HG02884 (cell line): ENCODE results near the gene GRM7.

Experiments
- ATAC-seq: cut with Tn5 transposase; IDR thresholded peaks from one replicate; pipeline ENCODE4 v1.9.1; 2021; ENCODE audit warnings: mild to moderate bottlenecking, moderate library complexity; ENCODE audit not compliant: unreplicated experiment

GRM7 gene

DNA sequence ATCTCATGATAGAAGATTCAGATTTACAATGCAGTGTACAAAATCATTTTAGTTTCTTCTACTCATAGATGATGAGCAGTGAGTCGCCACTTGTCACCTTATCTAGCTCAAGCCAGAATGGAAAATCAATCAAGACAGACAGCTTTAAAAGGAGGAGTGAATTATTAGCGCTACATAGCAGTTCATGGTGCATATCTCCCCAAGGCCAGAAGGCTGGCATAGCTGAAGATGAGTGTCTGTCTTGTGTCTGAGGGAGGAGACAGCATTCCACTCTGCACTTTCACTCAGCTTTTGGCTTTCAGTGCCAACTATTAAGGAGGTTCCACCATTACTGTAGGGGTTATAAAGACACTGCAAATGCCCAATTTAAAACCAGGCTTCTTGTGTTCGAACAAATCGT is 836.6 kb downstream of the GRM7 start:
- no peak for ATAC-seq

DNA sequence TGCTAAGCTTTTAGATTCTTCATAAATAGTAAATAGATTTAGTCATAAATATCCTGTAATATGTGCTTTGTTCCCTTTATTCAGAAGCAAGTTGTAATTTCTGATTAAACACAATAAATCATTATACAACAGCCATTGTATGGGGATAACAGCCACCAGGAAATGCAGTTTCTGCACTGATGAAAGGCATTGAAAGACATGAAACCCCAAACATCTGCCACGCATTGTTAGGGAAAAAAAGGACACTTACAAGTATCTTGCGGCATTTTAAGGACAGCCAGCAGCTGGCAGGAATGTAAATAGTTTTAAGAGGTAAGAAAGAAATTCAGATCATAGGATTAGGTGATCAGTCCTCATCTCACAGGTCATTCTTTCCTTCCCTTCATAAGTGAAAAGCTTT is 839.6 kb downstream of the GRM7 start:
- no peak for ATAC-seq

- no peak for ATAC-seq
Measured at GRCh38 chr3:7700977-7701376, 840.1 kb downstream of the GRM7 start.

GRCh38 chr3:7707187-7707586 is 846.3 kb downstream of the GRM7 start:
- ATAC-seq, result no peak

- no peak for ATAC-seq
Measured at GRCh38 chr3:7709376-7710082, 848.6 kb downstream of the GRM7 start.

DNA sequence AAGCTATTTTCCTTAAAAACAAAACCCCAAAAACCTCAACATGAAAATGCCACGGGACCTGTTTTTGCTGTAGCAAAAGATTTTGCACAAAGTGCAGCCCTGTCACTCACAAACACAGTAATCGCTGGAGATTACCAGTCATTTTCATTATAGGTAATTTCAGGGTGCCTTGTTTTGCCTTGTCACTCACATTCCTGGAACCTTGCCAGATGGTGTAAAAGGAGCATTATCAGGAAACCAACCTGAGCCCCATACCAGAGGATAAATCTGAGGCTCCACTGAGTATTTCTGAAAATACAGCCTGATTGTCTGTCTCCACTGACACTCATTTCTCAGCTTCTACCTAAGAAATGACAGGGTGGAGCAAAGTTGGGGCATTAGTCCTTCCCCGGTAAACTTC is 849.4 kb downstream of the GRM7 start:
- ATAC-seq, result no peak

DNA sequence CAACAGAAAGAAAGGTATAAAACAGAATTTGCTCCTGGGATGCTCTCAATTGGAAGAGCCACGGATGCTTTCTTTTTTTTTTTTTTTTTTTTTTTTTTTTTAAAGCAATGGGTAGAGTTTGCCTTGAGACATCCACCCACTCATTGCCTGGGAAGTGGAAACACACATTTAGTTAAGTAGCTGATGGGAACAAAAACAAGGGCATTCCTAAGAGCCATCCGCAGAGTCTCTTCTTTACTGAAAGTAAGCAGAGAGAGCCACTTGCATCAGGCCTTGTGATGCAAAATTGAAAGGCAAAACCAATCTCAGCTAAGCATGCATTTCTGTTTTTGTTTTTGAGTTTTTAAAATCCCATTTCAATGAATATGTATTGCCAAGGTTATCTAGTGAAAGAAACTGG is 852.8 kb downstream of the GRM7 start:
- ATAC-seq, result no peak

DNA sequence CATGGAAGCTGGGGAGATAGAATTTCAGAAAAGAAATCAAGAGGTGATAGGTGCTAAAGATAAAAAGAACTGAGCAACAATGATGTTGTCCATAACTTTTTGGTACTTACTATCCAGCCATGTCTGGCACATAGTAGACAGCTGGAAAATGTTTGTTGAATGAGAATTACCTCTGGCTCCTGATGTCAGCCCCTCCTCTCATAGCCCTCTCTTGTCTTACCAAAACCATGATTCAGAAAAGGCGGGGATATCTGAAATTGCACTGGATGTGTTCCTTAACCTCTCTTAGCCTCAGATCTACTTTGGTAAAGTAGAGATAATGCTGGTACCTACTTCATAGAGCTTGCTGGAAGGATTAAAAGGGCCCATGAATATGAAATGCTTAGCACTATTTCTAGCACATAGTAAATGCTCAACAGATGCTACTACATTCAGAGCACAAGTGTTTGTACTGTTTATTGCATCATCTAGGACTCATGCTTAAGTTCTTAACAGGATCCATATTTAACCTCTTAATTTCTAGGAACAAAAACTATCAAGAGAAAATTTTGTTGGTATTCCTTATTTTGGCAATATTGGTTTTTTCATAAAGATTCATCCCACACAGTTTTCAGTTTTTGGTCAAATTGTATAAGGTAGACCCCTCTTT is 859.9 kb downstream of the GRM7 start:
- no peak for ATAC-seq

GRCh38 chr3:7721869-7722268 is 861.0 kb downstream of the GRM7 start:
- no peak for ATAC-seq

- no peak for ATAC-seq
Measured at GRCh38 chr3:7728566-7729519, 867.9 kb downstream of the GRM7 start.

DNA sequence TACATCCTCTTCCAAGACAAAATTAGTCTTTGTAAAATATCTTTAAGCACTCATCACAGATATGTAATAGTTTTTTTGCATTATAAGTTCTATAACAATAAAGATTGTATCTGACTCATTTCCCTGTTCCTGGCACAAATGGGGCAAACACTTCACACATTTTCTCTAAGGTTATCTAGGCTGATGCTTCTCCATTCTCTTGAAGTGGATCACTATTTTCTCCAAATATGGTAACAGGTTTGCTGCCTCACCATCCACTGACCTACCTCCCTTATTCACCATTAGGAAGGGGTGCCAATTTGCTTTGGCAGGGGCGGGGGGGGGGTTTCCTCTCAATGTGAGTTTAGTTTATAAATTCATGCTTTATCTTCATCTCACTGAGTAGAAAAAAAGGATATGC is 873.0 kb downstream of the GRM7 start:
- ATAC-seq, result no peak

- no peak for ATAC-seq
Measured at GRCh38 chr3:7734456-7734855, 873.5 kb downstream of the GRM7 start.

DNA sequence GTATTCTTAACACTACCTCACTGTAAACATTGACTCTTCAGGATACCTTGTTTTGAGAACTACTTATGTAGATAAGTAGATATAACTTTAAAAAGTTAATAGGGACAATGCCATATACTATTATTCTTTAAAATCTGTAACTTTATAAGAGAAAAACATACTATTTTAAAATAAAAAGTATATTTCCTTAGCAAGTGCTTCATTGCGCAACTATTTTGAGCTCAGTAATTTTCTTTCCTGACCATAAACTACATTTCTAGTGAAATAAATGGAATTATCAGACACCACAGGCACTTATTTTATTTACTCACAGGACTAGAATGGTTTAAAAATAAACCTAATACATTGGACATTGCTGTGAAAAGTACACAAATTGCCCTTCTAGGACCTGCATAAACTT is 876.3 kb downstream of the GRM7 start:
- no peak for ATAC-seq

DNA sequence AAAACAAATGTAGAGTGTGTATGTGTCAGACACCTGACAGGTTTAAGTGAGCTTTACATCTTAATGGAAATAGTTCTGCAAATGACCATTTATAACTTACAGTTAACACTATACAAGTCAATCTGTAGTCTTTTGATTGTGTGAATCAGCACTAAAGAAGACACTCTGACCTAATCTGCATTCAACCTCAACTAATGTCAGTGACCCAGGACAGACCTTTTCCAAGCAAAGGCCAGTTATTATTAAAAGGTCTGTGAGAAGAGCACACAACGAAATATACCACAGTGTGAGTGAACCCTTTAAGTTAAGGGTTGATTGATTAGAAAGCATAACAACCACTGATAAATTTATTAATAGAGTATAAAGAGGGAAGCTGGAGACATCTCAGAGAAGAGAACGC is 878.8 kb downstream of the GRM7 start:
- ATAC-seq, result no peak

DNA sequence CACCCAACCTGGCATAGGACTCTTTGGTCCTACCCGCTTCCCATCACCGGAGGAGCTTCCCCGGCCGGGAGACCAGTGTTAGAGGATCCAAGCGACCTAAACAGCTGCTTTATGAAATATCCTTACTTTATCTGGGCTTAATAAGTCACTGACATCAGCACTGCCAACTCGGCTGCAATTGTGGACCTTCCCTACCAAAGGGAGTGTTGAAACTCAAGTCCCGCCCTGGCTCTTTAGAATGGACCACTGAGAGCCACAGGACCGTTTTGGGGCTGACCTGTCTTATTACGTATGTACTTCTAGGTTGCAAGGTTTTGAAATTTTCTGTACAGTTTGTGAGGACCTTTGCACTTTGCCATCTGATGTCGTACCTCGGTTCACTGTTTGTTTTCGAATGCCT is 879.5 kb downstream of the GRM7 start:
- ATAC-seq, result no peak

DNA sequence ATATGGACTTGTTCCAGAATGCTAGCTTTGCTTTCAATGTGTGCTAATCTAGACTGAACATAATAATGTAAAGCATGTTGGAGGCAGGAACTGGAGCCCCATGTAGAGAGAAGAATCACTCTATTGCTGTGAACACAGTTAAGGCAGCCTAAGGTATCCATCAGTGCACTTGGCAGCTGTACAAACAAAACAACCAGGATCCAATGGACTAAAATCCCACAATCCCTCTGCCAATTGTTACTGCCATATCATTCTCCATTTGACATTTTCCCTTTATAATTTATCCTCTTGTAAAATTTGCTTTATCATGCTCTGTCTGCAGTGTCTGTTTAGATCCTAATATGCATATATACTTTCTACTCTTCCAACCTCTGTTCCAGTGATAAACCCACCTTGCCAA is 883.9 kb downstream of the GRM7 start:
- no peak for ATAC-seq

- ATAC-seq, result no peak
Measured at GRCh38 chr3:7745711-7746110, 884.8 kb downstream of the GRM7 start.

GRCh38 chr3:7749931-7750695 is 889.2 kb downstream of the GRM7 start:
- no peak for ATAC-seq

GRCh38 chr3:7752005-7752404 is 891.1 kb downstream of the GRM7 start:
- no peak for ATAC-seq

- ATAC-seq, result no peak
Measured at GRCh38 chr3:7754653-7755441, 893.9 kb downstream of the GRM7 start.
